Neural crest cell (in vitro differentiated cells): ENCODE measurements around the gene NAALAD2. TPM values are rescaled to one million over a fixed set of nuclear protein-coding genes. Genes with fewer than 3 reads are reported as not detected.

Experiments used
- DNase-seq: peaks from one replicate; pipeline ENCODE4 v3.0.0; 2021; ENCODE audit warnings: low read depth, mixed read lengths, low spot score
- H3K27ac Mint-ChIP-seq: one replicate; pipeline ENCODE4 v1.8.0; 2021; ENCODE audit warnings: mild to moderate bottlenecking, mixed read lengths; ENCODE audit not compliant: unreplicated experiment
- H3K27me3 Mint-ChIP-seq: 2 replicates; pipeline ENCODE4 v1.8.0; 2021; ENCODE audit warnings: low read depth, mild to moderate bottlenecking, mixed read lengths
- H3K36me3 Mint-ChIP-seq: 2 replicates; pipeline ENCODE4 v1.8.0; 2021; ENCODE audit warnings: low read depth, mild to moderate bottlenecking, mixed read lengths
- H3K4me1 Mint-ChIP-seq: 2 replicates; pipeline ENCODE4 v1.8.0; 2021; ENCODE audit warnings: mixed read lengths
- H3K4me3 Mint-ChIP-seq: one replicate; pipeline ENCODE4 v1.8.0; 2021; ENCODE audit warnings: mild to moderate bottlenecking, mixed read lengths
- H3K9me3 Mint-ChIP-seq: 2 replicates; pipeline ENCODE4 v1.8.0; 2021; ENCODE audit warnings: mixed read lengths
- CTCF ChIP-seq: fragments of 200-600 bp; sonication (generic); conservative IDR thresholded peaks from 2 replicates; pipeline ENCODE4 v1.5.0; 2021; ENCODE audit warnings: antibody characterized with exemption, mild to moderate bottlenecking
- total RNA-seq: library from RNA; stranded (reverse); gene quantifications from 2 replicates; pipeline ENCODE4 v1.2.1, GENCODE V29; 2021

NAALAD2 gene
- total RNA-seq, 1 donor from 2014 or later = 16.7 TPM

GRCh38 chr11:90222459-90223247 lies 88.2 kb downstream of the NAALAD2 start, which contains the start of gene CHORDC1:
CHORDC1 (minus strand) TSS chr11:90223049; CDS start chr11:90222954, 95 bp downstream.
- no peaks in the 10 kb centered on the region for H3K36me3 Mint-ChIP-seq
- no peaks in the 10 kb centered on the region for H3K9me3 Mint-ChIP-seq
- peak within 1 kb of the TSS; percentile 98 for H3K27ac Mint-ChIP-seq
- H3K27me3 Mint-ChIP-seq = no peaks in the 10 kb centered on the region
- DNase-seq = peak; percentile 81
- H3K4me3 Mint-ChIP-seq = peak within 1 kb of the TSS; percentile 97
- peaks cover 46% of the 10 kb centered on the region for H3K4me1 Mint-ChIP-seq
- TF ChIP-seq CTCF = no peak

- no peak for DNase-seq
- TF ChIP-seq CTCF = no peak
- H3K4me1 Mint-ChIP-seq = peaks cover 43% of the 10 kb centered on the region
- no peaks in the 10 kb centered on the region for H3K36me3 Mint-ChIP-seq
- H3K27ac Mint-ChIP-seq = peak overlapping the region; percentile 93
- H3K4me3 Mint-ChIP-seq = peak overlapping the region; percentile 97
- no peaks in the 10 kb centered on the region for H3K27me3 Mint-ChIP-seq
- H3K9me3 Mint-ChIP-seq = no peaks in the 10 kb centered on the region
These were observed 88.8 kb downstream of the NAALAD2 start for GRCh38 chr11:90223248-90223585.

DNA sequence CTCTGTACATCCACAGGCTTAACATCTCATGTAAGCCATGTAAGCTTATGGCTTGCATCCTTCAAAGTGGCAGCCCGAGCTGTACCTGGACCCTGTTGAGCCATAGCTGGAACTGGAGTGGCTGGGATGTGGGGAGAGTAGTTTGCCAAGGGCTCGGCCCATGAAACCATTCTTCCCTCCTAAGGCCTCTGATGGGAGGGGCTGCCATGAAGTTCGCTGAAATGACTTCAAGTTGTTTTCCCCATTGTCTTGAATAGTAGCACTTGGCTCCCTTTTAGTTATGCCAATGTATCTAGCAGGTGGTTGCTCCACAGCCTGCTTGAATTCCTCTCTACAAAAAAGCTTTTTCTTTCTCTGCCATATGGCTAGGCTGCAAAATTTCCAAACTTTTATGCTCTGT lies 93.6 kb downstream of the NAALAD2 start:
- H3K4me1 Mint-ChIP-seq = peaks cover 11% of the 10 kb centered on the region
- DNase-seq = no peak
- no peak overlapping the region for H3K27ac Mint-ChIP-seq
- TF ChIP-seq CTCF = no peak
- H3K27me3 Mint-ChIP-seq = no peaks in the 10 kb centered on the region
- H3K9me3 Mint-ChIP-seq = peaks cover 2% of the 10 kb centered on the region
- no peak overlapping the region for H3K4me3 Mint-ChIP-seq
- no peaks in the 10 kb centered on the region for H3K36me3 Mint-ChIP-seq

- Mint-ChIP-seq H3K4me1 (no peaks in the 10 kb centered on the region), H3K27me3 (no peaks in the 10 kb centered on the region), H3K36me3 (no peaks in the 10 kb centered on the region), H3K9me3 (peaks cover 2% of the 10 kb centered on the region), H3K27ac (no peak overlapping the region), H3K4me3 (no peak overlapping the region)
- DNase-seq = no peak
- no peak for TF ChIP-seq CTCF
These were observed 95.3 kb downstream of the NAALAD2 start for GRCh38 chr11:90229791-90230190.

DNA sequence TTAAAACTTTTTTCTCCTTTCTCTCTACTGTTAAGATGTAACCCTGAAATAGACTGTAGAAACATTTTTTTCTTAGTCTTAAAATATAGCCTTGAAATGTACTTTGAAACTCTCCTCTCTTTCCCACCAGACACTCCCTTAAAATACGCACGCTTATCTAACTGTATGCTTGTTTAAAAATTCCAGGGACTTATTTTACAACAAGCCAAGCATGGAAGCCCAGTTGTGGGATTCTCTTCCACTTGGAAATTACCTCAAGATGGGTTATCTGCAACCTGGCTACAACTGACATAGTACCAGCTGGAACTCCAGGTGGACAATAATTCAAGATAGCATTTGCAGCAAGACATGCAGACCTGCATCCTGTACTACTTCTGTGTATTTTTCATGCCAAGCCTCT lies 100.5 kb downstream of the NAALAD2 start:
- no peaks in the 10 kb centered on the region for H3K36me3 Mint-ChIP-seq
- no peaks in the 10 kb centered on the region for H3K27me3 Mint-ChIP-seq
- H3K4me1 Mint-ChIP-seq = peaks cover 3% of the 10 kb centered on the region
- H3K9me3 Mint-ChIP-seq = no peaks in the 10 kb centered on the region
- DNase-seq = no peak
- H3K4me3 Mint-ChIP-seq = no peak overlapping the region
- H3K27ac Mint-ChIP-seq = no peak overlapping the region
- no peak for TF ChIP-seq CTCF
